SK-N-SH (cell line): ENCODE results near the gene MMP21. TPM values are rescaled to one million over a fixed set of nuclear protein-coding genes. Genes with fewer than 3 reads are reported as not detected.

Source experiments
- CTCF ChIA-PET: fragments of 300-600, 350-600 bp; formaldehyde crosslinking; extraction: SDS; loops from one replicate; lab custom pipeline; 2021; lab: Yijun Ruan, JAX
- POLR2A ChIA-PET: fragments of 350-600 bp; sonication (Branson Sonifier 250); formaldehyde crosslinking; extraction: SDS; loops from one replicate; lab custom pipeline; 2020; ENCODE audit warnings: antibody characterized with exemption, inconsistent platforms; lab: Yijun Ruan, JAX
- DNase-seq: peaks from one replicate; pipeline ENCODE4 v3.0.0; 2012
- H2AFZ ChIP-seq: fragments of 200-600 bp; sonication (generic); 2 replicates; pipeline ENCODE4 v1.8.1; 2016; ENCODE audit warnings: antibody characterized with exemption, mild to moderate bottlenecking, low read depth
- H3F3A ChIP-seq: fragments of 200-600 bp; sonication (generic); replicated peaks from 2 replicates; pipeline ENCODE3; 2016; ENCODE audit warnings: antibody characterized with exemption, mild to moderate bottlenecking; ENCODE audit not compliant: insufficient read depth
- H3K27ac ChIP-seq, 2 experiments: fragments of 200-500 bp in 1 of 2; fragments of 200-600 bp in 1 of 2; sonication (Bioruptor generic) in 1 of 2; sonication (generic), shearing (Covaris generic) in 1 of 2; 2 replicates each; pipeline versions ENCODE4 v1.5.1 to v1.6.1; 2014 to 2016; ENCODE audit warnings: low read depth in 2 of 2, inconsistent platforms in 1 of 2, low read length in 1 of 2, mild to moderate bottlenecking in 1 of 2, mixed read lengths in 1 of 2
- H3K27me3 ChIP-seq: fragments of 200-600 bp; sonication (generic), shearing (Covaris generic); 2 replicates; pipeline ENCODE4 v1.6.1; 2016; ENCODE audit warnings: mixed run types; ENCODE audit not compliant: insufficient read depth
- H3K36me3 ChIP-seq, 2 experiments: fragments of 200-500 bp in 1 of 2; fragments of 200-600 bp in 1 of 2; sonication (Bioruptor generic) in 1 of 2; sonication (generic) in 1 of 2; replicated peaks in 1 of 2; 2 replicates each; pipeline versions ENCODE3 to v1.5.1; 2014 to 2016; ENCODE audit warnings: low read length in 1 of 2, mild to moderate bottlenecking in 1 of 2; ENCODE audit not compliant: insufficient read depth in 2 of 2, control insufficient read depth in 1 of 2
- H3K4me1 ChIP-seq, 2 experiments: fragments of 200-500 bp in 1 of 2; fragments of 200-600 bp in 1 of 2; sonication (Bioruptor generic) in 1 of 2; sonication (generic), shearing (Covaris generic) in 1 of 2; 2 replicates each; pipeline versions ENCODE4 v1.5.1 to v1.6.1; 2014 to 2016; ENCODE audit warnings: low read depth in 1 of 2, low read length in 1 of 2, mixed run types in 1 of 2; ENCODE audit not compliant: insufficient read depth in 2 of 2, control insufficient read depth in 1 of 2
- H3K4me2 ChIP-seq: fragments of 200-600 bp; sonication (generic), shearing (Covaris generic); 2 replicates; pipeline ENCODE4 v1.6.1; 2017; ENCODE audit warnings: mixed run types
- H3K4me3 ChIP-seq, 2 experiments: fragments of 200-500 bp in 1 of 2; fragments of 200-600 bp in 1 of 2; sonication (Bioruptor generic) in 1 of 2; sonication (generic), shearing (Covaris generic) in 1 of 2; 2 replicates each; pipeline versions ENCODE4 v1.5.1 to v1.8.1; 2014 to 2016; ENCODE audit warnings: low read depth in 2 of 2, inconsistent platforms in 1 of 2, low read length in 1 of 2, mild to moderate bottlenecking in 1 of 2, mixed read lengths in 1 of 2, moderate library complexity in 1 of 2
- H3K79me2 ChIP-seq: fragments of 200-600 bp; sonication (generic); 2 replicates; pipeline ENCODE4 v1.8.1; 2017; ENCODE audit warnings: mild to moderate bottlenecking; ENCODE audit not compliant: insufficient read depth
- H3K9ac ChIP-seq: fragments of 200-600 bp; sonication (generic); 2 replicates; pipeline ENCODE4 v1.6.1; 2017; ENCODE audit warnings: mixed run types
- H3K9me2 ChIP-seq: fragments of 200-600 bp; sonication (generic); 2 replicates; pipeline ENCODE4 v1.6.1; 2017; ENCODE audit warnings: mixed run types
- H3K9me3 ChIP-seq: fragments of 200-600 bp; sonication (generic); 2 replicates; pipeline ENCODE4 v1.6.1; 2017; ENCODE audit warnings: mixed run types, mild to moderate bottlenecking, moderate library complexity
- H4K20me1 ChIP-seq: fragments of 200-600 bp; sonication (generic); 2 replicates; pipeline ENCODE4 v1.6.1; 2017; ENCODE audit warnings: mild to moderate bottlenecking, mixed run types; ENCODE audit not compliant: insufficient read depth
- ELF1 ChIP-seq: IDR thresholded peaks from 2 replicates; pipeline ENCODE4 v1.4.0; 2012
- FOSL2 ChIP-seq: IDR thresholded peaks from 2 replicates; pipeline ENCODE4 v1.4.0; 2012; ENCODE audit warnings: low read depth, mild to moderate bottlenecking, moderate library complexity, borderline replicate concordance
- FOXM1 ChIP-seq: IDR thresholded peaks from 2 replicates; pipeline ENCODE4 v1.4.0; 2012; ENCODE audit warnings: low read depth, mild to moderate bottlenecking
- GABPA ChIP-seq: IDR thresholded peaks from 2 replicates; pipeline ENCODE4 v1.4.0; 2012; ENCODE audit warnings: low read depth, mild to moderate bottlenecking
- MEF2A ChIP-seq: IDR thresholded peaks from 2 replicates; pipeline ENCODE4 v1.4.0; 2012; ENCODE audit warnings: low read depth, borderline replicate concordance
- MXI1 ChIP-seq: IDR thresholded peaks from 2 replicates; pipeline ENCODE4 v1.6.1; 2012; ENCODE audit warnings: mild to moderate bottlenecking, low read depth, low read length, improper control_type of control experiment
- NRF1 ChIP-seq: IDR thresholded peaks from 2 replicates; pipeline ENCODE4 v1.6.1; 2012; ENCODE audit warnings: low read depth, mild to moderate bottlenecking, low read length
- POLR2AphosphoS5 ChIP-seq: IDR thresholded peaks from 2 replicates; pipeline ENCODE4 v1.6.1; 2012; ENCODE audit warnings: low read depth, low read length
- TCF12 ChIP-seq: IDR thresholded peaks from 2 replicates; pipeline ENCODE4 v1.4.0; 2012
- TEAD4 ChIP-seq: IDR thresholded peaks from 2 replicates; pipeline ENCODE4 v1.4.0; 2012; ENCODE audit warnings: mild to moderate bottlenecking, borderline replicate concordance; ENCODE audit not compliant: insufficient read depth
- WGBS: methylation state at CpG from one replicate; pipeline ENCODE4 v1.1.6; 2017; ENCODE audit warnings: low lambda C conversion rate; 5-methylcytosine and 5-hydroxymethylcytosine counted together
- polyA plus RNA-seq, 3 experiments: library from polyadenylated mRNA; depleted of rRNA; stranded (reverse); fragments of >200 nt; gene quantifications; 2 replicates each; pipeline ENCODE4 v1.2.3, GENCODE V29; 2012
- TF ChIP-seq, protein P1 (sequence below): fragments of 150-350 bp; IDR thresholded peaks from 2 replicates; pipeline ENCODE4 v1.6.1; 2017; ENCODE audit warnings: antibody characterized with exemption, low read length, low read depth, borderline replicate concordance
- TF ChIP-seq, protein P2 (sequence below): IDR thresholded peaks from 2 replicates; pipeline ENCODE4; 2012
- TF ChIP-seq, protein P3 (sequence below): IDR thresholded peaks from 2 replicates; pipeline ENCODE4 v1.4.0; 2012; ENCODE audit warnings: low read depth, borderline replicate concordance
- TF ChIP-seq, protein P4 (sequence below): fragments of 150-350 bp; IDR thresholded peaks from 2 replicates; pipeline ENCODE4 v1.6.1; 2016; ENCODE audit warnings: mild to moderate bottlenecking, low read depth, low read length

MMP21 gene
- polyA plus RNA-seq, 1 of the 3 experiments (the other 2 are of a cell fraction), result 0.02 TPM

DNA sequence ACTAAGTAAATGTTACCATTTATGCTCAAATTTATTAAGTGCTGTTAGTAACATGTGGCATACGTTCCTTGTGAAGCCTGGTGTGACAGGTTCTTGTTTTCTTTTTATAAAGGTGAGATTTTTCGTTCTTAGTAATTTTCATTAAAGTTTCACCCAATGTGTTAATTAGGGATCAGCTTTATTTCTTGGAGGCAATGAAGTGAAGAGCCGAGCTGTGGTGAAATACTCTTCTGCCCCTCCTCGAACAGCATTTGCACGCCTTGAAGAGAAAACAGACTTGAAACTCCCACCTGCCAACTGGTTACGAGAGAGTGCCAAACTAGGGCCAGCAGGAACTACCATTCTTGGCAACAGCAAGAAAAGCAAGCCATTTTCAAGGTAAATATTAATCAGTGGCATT lies 54.6 kb downstream of the MMP21 start:
- Histone ChIP-seq H3K9ac (peak overlapping the region; percentile 99; the same call in 1 of the 2 replicates), H3K9me2 (no peaks in the 10 kb centered on the region), H3K4me1 (peaks cover 0 to 6% of the 10 kb centered on the region in 2 experiments; a peak in 2 of 4 replicates), H3K79me2 (peaks cover 28% of the 10 kb centered on the region), H3K4me3 (peak overlapping the region; percentile 99; a peak in 3 of 4 replicates), H3K27ac (no peak overlapping the region), H3K36me3 (peaks cover 46 to 51% of the 10 kb centered on the region in 2 experiments), H3K4me2 (peak overlapping the region; percentile 95), H3K27me3 (no peaks in the 10 kb centered on the region), H3F3A (peaks cover 4% of the 10 kb centered on the region), H3K9me3 (no peaks in the 10 kb centered on the region), H4K20me1 (no peaks in the 10 kb centered on the region), H2AFZ (no peak overlapping the region)
- no peak for DNase-seq
- ChIA-PET POLR2A (no interaction called here), CTCF (interaction anchor here (1.2 kb wide), 1 partner anchor 15 kb away, joined by 3 read pairs; no protein-coding TSS in a partner anchor)
- TF ChIP-seq MXI1 (no peak), MEF2A (no peak), TCF12 (no peak), ELF1 (no peak), NRF1 (no peak), TEAD4 (no peak), GABPA (no peak)
- 93% methylated on average over 6 of the region's 6 CpGs for WGBS

DNA sequence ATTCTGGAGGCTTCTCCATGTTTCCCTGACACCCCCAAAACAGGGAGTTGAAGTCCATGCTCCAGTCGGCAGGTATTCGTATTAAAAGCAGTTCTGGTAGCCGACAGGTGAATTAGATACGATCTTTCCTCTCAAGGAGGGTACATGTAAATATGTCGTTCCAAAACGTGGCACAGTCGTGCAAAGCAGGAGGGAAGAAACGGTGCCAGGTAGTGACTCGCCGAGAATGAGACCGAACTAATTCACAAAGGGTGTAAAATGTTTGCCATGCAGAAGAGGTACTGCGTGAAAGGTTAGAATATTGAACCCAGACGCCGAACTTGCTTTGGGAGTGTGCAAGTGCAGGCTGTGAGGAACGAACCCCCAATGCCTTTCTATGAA lies 55.6 kb downstream of the MMP21 start:
- peaks cover 36 to 41% of the 10 kb centered on the region in 2 experiments for H3K36me3 ChIP-seq
- H3K4me3 ChIP-seq, result peak overlapping the region; percentile 99
- peak overlapping the region; percentile 95 for H2AFZ ChIP-seq
- CTCF ChIA-PET, result interaction anchor here (1.0 kb wide), 1 partner anchor 10 kb away, joined by 4 read pairs; no protein-coding TSS in a partner anchor
- WGBS, result 1% methylated on average over 15 of the region's 15 CpGs
- H3K27ac ChIP-seq, result peak overlapping the region; percentile 83 to 90
- H3K9me2 ChIP-seq, result no peaks in the 10 kb centered on the region
- peak overlapping the region; percentile 99 for H3K9ac ChIP-seq
- peaks cover 0 to 6% of the 10 kb centered on the region in 2 experiments; a peak in 2 of 4 replicates for H3K4me1 ChIP-seq
- no peak for DNase-seq
- no peak for TF ChIP-seq MXI1
- H3F3A ChIP-seq, result peaks cover 4% of the 10 kb centered on the region
- H4K20me1 ChIP-seq, result no peaks in the 10 kb centered on the region
- POLR2A ChIA-PET, result interaction anchor here (1.0 to 1.3 kb wide), 3 partner anchors 12 to 918 kb away, joined by 3 to 5 read pairs (median 3); partner anchors contain the start of genes ABRAXAS2, BCCIP and UROS
- H3K27me3 ChIP-seq, result no peaks in the 10 kb centered on the region
- peak overlapping the region; percentile 95 for H3K4me2 ChIP-seq
- peaks cover 28% of the 10 kb centered on the region for H3K79me2 ChIP-seq
- no peaks in the 10 kb centered on the region for H3K9me3 ChIP-seq

DNA sequence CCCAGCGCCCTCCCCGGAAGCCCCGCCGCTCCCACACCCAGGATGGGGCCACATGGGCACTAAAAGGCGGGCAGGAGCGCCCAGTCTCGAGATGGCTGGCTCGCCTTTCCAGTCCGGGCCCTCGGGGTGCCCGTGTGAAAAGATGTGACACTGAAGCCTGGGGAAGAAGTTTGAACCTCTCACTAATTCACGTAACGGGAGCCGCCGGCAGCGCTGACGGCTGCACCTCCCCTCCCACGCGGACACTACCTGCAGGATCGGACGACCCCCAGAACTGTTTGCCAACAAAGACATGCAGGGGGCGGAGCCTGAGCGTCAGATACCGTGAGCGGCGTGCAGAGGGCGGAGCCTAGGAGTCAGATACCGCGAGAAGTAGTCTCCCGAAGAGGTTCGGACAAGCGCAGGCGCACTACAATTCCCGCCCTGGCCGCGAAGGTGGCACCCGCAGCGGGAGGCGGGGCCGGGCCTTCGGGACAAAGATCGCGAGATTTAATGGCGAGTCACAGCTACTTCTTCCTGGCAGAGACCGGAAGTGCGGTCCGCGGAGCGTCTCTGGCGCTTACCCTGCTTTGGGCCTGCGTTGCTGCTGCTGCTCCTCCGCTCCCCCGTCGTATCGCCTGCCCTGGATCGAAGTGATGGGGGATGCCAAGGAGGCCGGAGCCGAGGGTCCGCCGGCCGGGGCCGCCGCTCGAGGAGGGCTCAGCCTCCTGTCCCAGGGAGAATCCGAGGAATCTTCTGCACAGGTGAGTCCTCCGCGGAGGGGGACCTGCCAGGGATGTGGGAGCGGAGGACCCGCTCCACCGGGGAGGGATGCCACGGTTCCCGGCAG lies 56.2 kb downstream of the MMP21 start, which contains the start of gene EDRF1:
EDRF1 (plus strand) TSS at position 537 of the 829 bp plus-strand sequence; CDS start at position 636, 99 bp downstream.
- Histone ChIP-seq H3K9me3 (no peaks in the 10 kb centered on the region), H3K27ac (peak within 1 kb of the TSS; percentile 83 to 90), H4K20me1 (no peaks in the 10 kb centered on the region), H3K4me3 (peak within 1 kb of the TSS; percentile 99), H3K4me1 (peaks cover 0 to 6% of the 10 kb centered on the region in 2 experiments; a peak in 2 of 4 replicates), H3K9me2 (no peaks in the 10 kb centered on the region), H3F3A (peaks cover 4% of the 10 kb centered on the region), H3K4me2 (peak within 1 kb of the TSS; percentile 95), H3K79me2 (peaks cover 28% of the 10 kb centered on the region), H3K36me3 (peaks cover 30 to 35% of the 10 kb centered on the region in 2 experiments), H3K27me3 (no peaks in the 10 kb centered on the region), H3K9ac (peak within 1 kb of the TSS; percentile 99), H2AFZ (peak within 1 kb of the TSS; percentile 99)
- ChIA-PET POLR2A (interaction anchor here (0.6 to 1.3 kb wide), 4 partner anchors 11 to 918 kb away, joined by 3 to 5 read pairs (median 4); partner anchors contain the start of genes ABRAXAS2, BCCIP, CTBP2 and UROS), CTCF (interaction anchor here (1.0 kb wide), 1 partner anchor 10 kb away, joined by 4 read pairs; no protein-coding TSS in a partner anchor)
- peak; percentile 97 for DNase-seq
- WGBS, result 1% methylated on average over 31 of the region's 72 CpGs
- TF ChIP-seq, protein P1, sequence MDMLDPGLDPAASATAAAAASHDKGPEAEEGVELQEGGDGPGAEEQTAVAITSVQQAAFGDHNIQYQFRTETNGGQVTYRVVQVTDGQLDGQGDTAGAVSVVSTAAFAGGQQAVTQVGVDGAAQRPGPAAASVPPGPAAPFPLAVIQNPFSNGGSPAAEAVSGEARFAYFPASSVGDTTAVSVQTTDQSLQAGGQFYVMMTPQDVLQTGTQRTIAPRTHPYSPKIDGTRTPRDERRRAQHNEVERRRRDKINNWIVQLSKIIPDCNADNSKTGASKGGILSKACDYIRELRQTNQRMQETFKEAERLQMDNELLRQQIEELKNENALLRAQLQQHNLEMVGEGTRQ, result no peak
- TF ChIP-seq POLR2AphosphoS5 (peak; percentile 93), MEF2A (no peak), FOXM1 (no peak), MXI1 (peak; percentile 89), FOSL2 (no peak)
- TF ChIP-seq, protein P2, sequence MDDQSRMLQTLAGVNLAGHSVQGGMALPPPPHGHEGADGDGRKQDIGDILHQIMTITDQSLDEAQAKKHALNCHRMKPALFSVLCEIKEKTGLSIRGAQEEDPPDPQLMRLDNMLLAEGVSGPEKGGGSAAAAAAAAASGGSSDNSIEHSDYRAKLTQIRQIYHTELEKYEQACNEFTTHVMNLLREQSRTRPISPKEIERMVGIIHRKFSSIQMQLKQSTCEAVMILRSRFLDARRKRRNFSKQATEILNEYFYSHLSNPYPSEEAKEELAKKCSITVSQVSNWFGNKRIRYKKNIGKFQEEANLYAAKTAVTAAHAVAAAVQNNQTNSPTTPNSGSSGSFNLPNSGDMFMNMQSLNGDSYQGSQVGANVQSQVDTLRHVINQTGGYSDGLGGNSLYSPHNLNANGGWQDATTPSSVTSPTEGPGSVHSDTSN, result peak; percentile 73
- TF ChIP-seq, protein P3, sequence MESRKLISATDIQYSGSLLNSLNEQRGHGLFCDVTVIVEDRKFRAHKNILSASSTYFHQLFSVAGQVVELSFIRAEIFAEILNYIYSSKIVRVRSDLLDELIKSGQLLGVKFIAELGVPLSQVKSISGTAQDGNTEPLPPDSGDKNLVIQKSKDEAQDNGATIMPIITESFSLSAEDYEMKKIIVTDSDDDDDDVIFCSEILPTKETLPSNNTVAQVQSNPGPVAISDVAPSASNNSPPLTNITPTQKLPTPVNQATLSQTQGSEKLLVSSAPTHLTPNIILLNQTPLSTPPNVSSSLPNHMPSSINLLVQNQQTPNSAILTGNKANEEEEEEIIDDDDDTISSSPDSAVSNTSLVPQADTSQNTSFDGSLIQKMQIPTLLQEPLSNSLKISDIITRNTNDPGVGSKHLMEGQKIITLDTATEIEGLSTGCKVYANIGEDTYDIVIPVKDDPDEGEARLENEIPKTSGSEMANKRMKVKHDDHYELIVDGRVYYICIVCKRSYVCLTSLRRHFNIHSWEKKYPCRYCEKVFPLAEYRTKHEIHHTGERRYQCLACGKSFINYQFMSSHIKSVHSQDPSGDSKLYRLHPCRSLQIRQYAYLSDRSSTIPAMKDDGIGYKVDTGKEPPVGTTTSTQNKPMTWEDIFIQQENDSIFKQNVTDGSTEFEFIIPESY, result peak; percentile 96
- TF ChIP-seq, protein P4, sequence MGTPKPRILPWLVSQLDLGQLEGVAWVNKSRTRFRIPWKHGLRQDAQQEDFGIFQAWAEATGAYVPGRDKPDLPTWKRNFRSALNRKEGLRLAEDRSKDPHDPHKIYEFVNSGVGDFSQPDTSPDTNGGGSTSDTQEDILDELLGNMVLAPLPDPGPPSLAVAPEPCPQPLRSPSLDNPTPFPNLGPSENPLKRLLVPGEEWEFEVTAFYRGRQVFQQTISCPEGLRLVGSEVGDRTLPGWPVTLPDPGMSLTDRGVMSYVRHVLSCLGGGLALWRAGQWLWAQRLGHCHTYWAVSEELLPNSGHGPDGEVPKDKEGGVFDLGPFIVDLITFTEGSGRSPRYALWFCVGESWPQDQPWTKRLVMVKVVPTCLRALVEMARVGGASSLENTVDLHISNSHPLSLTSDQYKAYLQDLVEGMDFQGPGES, result no peak
